SU-DHL-6 (cell line): Measurements from ENCODE around the gene SRPRB.

ENCODE experiments used
- EZH2phosphoT487 ChIP-seq: fragments of 200-600 bp; sonication (generic), shearing (Covaris generic); conservative IDR thresholded peaks from 2 replicates; pipeline ENCODE4 v1.6.1; 2018; ENCODE audit warnings: mild to moderate bottlenecking, antibody characterized with exemption, low read length, moderate library complexity, mixed read lengths
- TF ChIP-seq, protein P1 (sequence below): fragments of 200-600 bp; sonication (generic); IDR thresholded peaks from one replicate; pipeline ENCODE4 v1.5.1; 2017; ENCODE audit warnings: antibody characterized with exemption, mild to moderate bottlenecking, low read length, moderate library complexity; ENCODE audit not compliant: insufficient read depth, poor library complexity, severe bottlenecking

DNA sequence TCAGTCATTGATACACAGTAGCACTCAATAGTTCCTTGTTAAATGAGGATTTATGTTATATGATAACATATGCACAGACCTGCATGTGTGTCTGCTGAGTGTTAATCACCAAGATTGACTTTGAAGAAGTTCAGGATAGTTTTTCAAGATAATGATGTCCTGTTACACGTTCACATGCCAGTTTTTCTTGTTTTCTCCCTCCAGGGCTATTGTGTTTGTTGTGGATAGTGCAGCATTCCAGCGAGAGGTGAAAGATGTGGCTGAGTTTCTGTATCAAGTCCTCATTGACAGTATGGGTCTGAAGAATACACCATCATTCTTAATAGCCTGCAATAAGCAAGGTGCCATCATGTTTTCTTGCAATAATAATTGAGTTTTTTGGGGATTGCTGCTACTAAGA lies 9.8 kb downstream of the SRPRB start:
- TF ChIP-seq, protein P1, sequence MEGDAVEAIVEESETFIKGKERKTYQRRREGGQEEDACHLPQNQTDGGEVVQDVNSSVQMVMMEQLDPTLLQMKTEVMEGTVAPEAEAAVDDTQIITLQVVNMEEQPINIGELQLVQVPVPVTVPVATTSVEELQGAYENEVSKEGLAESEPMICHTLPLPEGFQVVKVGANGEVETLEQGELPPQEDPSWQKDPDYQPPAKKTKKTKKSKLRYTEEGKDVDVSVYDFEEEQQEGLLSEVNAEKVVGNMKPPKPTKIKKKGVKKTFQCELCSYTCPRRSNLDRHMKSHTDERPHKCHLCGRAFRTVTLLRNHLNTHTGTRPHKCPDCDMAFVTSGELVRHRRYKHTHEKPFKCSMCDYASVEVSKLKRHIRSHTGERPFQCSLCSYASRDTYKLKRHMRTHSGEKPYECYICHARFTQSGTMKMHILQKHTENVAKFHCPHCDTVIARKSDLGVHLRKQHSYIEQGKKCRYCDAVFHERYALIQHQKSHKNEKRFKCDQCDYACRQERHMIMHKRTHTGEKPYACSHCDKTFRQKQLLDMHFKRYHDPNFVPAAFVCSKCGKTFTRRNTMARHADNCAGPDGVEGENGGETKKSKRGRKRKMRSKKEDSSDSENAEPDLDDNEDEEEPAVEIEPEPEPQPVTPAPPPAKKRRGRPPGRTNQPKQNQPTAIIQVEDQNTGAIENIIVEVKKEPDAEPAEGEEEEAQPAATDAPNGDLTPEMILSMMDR = no peak
- TF ChIP-seq EZH2phosphoT487 = no peak
